RWPE1 (cell line): Measurements from ENCODE around the gene C1orf167.

Source experiments
- CTCF ChIA-PET: fragments of 350-600 bp; sonication (Branson Sonifier 250); formaldehyde crosslinking; extraction: SDS; loops from one replicate; lab custom pipeline; 2021; lab: Yijun Ruan, JAX
- POLR2A ChIA-PET: fragments of 400-600 bp; formaldehyde crosslinking; extraction: SDS; loops from one replicate; lab custom pipeline; 2020; ENCODE audit warnings: antibody characterized with exemption; ENCODE audit not compliant: low non-redundant PET; lab: Yijun Ruan, JAX
- DNase-seq: peaks from one replicate; pipeline ENCODE4 v3.0.0; 2012; ENCODE audit warnings: low spot score
- H3K27ac ChIP-seq: fragments of 450-650 bp; 2 replicates; pipeline ENCODE4 v1.5.1; 2017
- TF ChIP-seq, protein P1 (sequence below): fragments of 450-650 bp; conservative IDR thresholded peaks from 2 replicates; pipeline ENCODE4 v1.5.1; 2017; ENCODE audit warnings: low read depth, mild to moderate bottlenecking

The C1orf167 gene

GRCh38 chr1:11787251-11787803 is 25.3 kb downstream of the C1orf167 start:
- ChIA-PET CTCF (interaction anchor here (0.5 to 1.2 kb wide), 5 partner anchors 12 to 404 kb away, joined by 4 to 5 read pairs (median 4); no protein-coding TSS in a partner anchor), POLR2A (interaction anchor here (0.6 to 1.5 kb wide), 2 partner anchors 14 to 20 kb away, joined by 3 to 6 read pairs; no protein-coding TSS in a partner anchor)
- TF ChIP-seq, protein P1, sequence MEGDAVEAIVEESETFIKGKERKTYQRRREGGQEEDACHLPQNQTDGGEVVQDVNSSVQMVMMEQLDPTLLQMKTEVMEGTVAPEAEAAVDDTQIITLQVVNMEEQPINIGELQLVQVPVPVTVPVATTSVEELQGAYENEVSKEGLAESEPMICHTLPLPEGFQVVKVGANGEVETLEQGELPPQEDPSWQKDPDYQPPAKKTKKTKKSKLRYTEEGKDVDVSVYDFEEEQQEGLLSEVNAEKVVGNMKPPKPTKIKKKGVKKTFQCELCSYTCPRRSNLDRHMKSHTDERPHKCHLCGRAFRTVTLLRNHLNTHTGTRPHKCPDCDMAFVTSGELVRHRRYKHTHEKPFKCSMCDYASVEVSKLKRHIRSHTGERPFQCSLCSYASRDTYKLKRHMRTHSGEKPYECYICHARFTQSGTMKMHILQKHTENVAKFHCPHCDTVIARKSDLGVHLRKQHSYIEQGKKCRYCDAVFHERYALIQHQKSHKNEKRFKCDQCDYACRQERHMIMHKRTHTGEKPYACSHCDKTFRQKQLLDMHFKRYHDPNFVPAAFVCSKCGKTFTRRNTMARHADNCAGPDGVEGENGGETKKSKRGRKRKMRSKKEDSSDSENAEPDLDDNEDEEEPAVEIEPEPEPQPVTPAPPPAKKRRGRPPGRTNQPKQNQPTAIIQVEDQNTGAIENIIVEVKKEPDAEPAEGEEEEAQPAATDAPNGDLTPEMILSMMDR = no peak
- H3K27ac ChIP-seq = peak overlapping the region; percentile 78
- peak; percentile 55 for DNase-seq

GRCh38 chr1:11787804-11788436 is 25.9 kb downstream of the C1orf167 start:
- TF ChIP-seq, protein P1 = no peak
- peak overlapping the region; percentile 78 for H3K27ac ChIP-seq
- DNase-seq = no peak
- POLR2A ChIA-PET = interaction anchor here (0.6 to 1.5 kb wide), 2 partner anchors 14 to 124 kb away, joined by 4 to 6 read pairs; no protein-coding TSS in a partner anchor
- CTCF ChIA-PET = interaction anchor here (0.5 to 1.2 kb wide), 4 partner anchors 14 to 428 kb away, joined by 4 to 5 read pairs (median 4); no protein-coding TSS in a partner anchor

GRCh38 chr1:11788549-11789053 is 26.6 kb downstream of the C1orf167 start:
- POLR2A ChIA-PET = interaction anchor here (0.6 kb wide), 1 partner anchor 124 kb away, joined by 4 read pairs; no protein-coding TSS in a partner anchor
- H3K27ac ChIP-seq = peak overlapping the region; percentile 78

DNA sequence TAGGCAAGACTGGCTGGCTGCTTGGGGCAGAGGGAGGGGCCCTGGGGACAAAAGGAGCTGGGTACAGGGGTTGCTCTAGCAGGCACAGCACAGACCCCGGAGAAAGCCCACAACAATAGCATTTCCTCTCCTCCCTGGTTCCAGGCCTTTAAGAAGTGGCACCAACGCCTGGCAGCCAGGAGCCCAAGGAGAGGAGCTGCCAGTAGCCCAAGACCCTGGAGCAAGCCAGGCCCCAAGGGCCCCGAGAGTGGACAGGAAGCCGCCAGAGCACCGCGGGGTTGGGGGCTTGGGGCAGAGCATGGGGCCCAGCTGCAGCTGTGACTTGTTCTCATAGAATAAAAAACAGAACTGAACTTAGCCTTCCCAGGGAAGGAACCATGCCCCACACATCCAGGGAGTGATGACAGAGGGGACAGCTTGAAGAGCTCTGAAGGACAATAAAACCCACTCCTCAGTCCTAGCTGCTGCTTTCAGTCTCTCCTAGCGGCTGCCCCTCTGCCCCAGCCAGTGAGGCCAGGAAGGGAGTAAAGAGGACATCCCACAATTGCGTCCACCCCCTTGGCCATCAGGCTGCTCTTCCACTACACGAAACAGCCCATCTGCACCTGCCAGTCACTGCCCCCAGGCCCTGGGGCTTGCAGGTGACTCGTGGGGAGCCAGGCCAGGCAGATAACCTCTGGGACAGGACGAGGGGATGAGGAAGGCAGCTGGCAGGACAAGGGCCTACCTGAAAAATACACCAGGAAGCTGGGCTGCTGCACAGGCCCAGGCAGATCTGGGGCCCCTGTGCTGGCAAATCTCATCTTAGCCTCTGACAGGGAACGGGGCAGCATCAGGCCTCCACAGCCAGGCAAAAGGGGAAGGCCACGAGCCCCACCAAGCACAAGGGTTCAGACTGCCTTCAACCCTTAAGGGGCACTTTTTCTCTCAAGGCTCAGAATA is 27.4 kb downstream of the C1orf167 start:
- DNase-seq = no peak
- H3K27ac ChIP-seq = peak overlapping the region; percentile 78
- CTCF ChIA-PET = interaction anchor here (0.6 to 0.7 kb wide), 2 partner anchors 70 to 751 kb away, joined by 3 read pairs; no protein-coding TSS in a partner anchor
- TF ChIP-seq, protein P1 = no peak
- POLR2A ChIA-PET = no interaction called here

More at GRCh38 chr1:11788549-11789053, 26.6 kb downstream of the C1orf167 start:
- CTCF ChIA-PET = interaction anchor here (0.7 to 1.2 kb wide), 2 partner anchors 14 to 750 kb away, joined by 3 to 5 read pairs; no protein-coding TSS in a partner anchor
- TF ChIP-seq, protein P1 = no peak
- DNase-seq = no peak

DNA sequence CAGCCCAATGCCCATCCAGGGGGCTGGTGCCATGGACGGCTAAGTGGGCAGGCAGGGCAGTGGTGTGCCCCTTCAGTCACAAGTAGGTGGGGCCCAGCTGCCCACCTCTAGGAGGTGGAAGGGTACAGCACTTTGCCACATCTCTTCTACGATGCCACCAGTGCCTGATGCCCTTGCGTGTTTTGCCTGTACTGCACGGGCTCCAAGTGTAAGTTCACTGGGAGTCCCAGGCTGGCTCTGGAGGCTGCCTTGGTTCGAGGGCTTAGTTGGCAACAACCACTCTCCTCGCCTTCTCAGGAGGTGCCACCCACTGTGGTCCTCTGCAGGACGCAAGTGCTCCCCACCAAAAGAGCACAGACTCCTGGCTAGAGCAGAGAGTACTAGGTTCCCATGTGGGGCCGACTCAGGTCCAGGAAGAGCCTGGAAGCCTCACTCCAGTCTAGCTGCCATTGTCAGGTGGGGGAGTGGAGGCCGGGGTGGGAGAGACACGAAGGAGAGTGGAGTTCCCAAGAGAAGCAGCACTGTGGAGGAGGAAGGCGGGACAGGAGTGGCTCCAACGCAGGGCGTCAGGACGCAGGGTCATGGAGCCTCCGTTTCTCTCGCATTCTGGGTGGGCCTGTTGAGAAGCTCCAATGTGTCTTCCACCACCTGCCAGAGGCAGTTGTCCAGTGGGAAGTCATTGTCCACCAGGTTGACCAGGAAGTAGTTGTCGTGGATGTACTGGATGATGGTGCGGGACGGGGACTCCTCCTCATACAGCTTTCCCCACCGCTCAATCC is 28.3 kb downstream of the C1orf167 start:
- TF ChIP-seq, protein P1 = no peak
- DNase-seq = no peak
- POLR2A ChIA-PET = no interaction called here
- CTCF ChIA-PET = no interaction called here
- peak overlapping the region; percentile 78 for H3K27ac ChIP-seq
